HG03378 (cell line): ENCODE results near the gene NLRC5.
A peak's percentile ranks its signal among the peaks of the same experiment; 100 is the strongest.
"Not testable (repeated sequence)": the region's sequence is repeated elsewhere in the genome, so short reads cannot be mapped to it uniquely, and the experiment has no call there.

Experiments used
- ATAC-seq: cut with Tn5 transposase; IDR thresholded peaks from one replicate; pipeline ENCODE4 v1.9.1; 2021; ENCODE audit warnings: mild to moderate bottlenecking, moderate library complexity; ENCODE audit not compliant: unreplicated experiment

The NLRC5 gene

DNA sequence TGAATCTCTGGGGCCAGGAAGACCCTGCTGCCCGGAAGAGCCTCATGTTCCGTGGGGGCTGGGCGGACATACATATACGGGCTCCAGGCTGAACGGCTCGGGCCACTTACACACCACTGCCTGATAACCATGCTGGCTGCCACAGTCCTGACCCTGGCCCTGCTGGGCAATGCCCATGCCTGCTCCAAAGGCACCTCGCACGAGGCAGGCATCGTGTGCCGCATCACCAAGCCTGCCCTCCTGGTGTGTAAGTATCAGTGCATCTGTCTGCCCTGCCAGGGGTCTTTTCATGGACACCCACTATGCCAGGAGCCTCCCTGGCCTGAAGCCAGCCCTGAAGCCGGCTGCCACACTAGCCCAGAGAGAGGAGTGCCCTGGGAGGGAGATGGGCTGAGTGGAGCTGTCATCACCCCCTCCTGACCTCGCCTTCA is 27.5 kb upstream of the NLRC5 start, which contains the start of gene CETP:
TSS of gene CETP (plus strand) at position 100 of the 431 bp plus-strand sequence. CDS start at position 130, 30 bp downstream.
- no peak for ATAC-seq

GRCh38 chr16:56964243-56965148 is 24.9 kb upstream of the NLRC5 start:
- peak; percentile 75 for ATAC-seq

DNA sequence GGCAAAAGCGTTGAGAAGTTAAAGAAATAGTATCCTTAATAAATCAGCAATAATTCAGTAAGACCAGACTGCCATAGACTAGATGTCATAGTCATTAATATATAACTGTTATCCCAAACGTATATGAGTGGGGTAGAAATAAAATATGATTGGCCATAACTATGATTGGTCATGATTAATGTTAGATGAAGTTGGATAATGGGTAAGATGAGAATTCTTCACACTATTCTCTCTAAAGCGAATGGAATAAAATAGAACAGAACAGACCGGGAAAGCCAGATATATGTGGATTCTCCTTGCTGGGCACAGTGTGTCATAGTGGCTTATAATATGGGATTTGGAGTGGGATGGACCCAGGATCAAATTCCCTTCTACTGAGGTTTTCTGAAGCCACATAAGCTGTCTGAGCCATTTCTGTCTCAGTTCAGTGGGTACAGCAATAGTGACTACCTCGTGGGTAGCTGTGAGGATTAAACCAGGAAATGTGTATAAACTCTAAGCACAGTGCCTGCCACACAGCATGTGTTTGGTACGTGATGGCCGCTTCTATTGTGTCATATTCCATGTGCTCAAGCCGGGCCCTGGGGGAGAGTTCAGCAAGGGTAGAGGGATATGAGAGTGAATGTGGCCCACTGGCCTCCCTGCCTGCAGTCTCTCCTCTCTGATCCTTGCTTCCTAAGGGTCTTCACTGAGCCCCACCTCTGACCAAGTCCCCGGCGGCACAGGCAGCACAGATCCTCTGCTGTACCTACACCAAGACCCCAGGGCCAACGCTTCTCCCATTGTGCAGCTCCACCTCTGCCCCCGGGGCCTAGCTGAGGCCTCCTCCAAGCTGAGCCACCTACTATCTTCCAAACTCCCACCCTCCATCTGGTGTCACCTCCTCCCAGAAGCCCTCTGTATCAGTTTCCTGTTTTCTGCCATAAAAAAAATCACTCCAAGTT is 23.9 kb upstream of the NLRC5 start:
- no peak for ATAC-seq

GRCh38 chr16:56966093-56966475 is 23.3 kb upstream of the NLRC5 start:
- no peak for ATAC-seq

DNA sequence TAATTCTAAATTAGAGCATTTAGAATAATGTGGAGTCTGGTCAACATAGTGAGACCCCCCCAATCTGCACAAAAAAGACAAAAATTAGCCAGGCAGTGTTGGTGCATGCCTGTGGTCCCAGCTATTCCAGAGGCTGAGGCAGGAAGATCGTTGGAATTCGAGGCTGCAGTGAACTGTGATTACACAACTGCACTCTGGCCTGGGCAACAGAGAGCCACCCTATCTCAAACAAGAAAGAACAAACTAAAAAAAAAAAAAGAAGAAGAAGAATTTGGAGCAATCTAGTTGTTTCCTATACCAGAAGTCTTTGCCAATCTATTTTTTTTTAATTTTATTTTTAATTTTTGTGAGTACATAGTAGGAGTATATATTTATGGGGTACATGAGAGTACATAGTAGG is 21.6 kb upstream of the NLRC5 start:
- no peak for ATAC-seq

- no peak for ATAC-seq
Observed at GRCh38 chr16:56969769-56970168, 19.6 kb upstream of the NLRC5 start.

DNA sequence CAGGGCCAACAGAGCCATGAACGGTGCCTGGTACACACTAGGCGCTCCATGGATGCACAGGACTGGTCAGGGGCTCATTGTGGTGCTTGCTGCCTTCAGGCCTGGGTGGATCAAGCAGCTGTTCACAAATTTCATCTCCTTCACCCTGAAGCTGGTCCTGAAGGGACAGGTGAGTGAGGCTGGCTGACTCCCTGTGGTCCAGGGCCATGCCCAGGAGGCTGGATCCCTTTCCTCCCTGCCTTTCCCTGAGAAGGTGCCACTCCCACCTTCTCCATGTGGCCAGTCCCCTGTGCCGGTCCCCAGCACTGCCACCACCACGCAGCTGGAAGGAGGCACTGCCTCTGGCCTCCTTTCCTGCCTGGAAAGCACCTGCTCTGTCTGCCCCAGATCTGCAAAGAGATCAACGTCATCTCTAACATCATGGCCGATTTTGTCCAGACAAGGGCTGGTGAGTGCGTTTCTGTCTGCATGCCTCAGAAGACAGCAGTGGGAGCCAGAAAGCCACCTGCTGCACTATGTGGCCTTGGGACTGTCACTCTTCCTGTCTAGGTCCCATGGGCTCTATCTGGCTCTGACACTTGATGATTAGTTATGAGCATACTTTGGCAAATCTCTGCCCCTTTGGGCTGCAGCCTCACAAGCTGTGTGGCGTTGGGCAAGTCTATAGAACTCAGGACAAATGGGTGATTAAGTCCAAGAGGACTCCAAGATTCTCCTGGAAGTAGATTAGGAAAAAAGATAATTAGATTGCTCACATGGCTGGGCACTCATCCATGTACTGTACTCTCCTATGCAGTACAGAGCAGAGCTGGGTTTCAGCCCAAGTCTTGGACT is 18.2 kb upstream of the NLRC5 start:
- peak; percentile 80 for ATAC-seq

GRCh38 chr16:56971768-56972043 is 17.7 kb upstream of the NLRC5 start:
- ATAC-seq = no peak

DNA sequence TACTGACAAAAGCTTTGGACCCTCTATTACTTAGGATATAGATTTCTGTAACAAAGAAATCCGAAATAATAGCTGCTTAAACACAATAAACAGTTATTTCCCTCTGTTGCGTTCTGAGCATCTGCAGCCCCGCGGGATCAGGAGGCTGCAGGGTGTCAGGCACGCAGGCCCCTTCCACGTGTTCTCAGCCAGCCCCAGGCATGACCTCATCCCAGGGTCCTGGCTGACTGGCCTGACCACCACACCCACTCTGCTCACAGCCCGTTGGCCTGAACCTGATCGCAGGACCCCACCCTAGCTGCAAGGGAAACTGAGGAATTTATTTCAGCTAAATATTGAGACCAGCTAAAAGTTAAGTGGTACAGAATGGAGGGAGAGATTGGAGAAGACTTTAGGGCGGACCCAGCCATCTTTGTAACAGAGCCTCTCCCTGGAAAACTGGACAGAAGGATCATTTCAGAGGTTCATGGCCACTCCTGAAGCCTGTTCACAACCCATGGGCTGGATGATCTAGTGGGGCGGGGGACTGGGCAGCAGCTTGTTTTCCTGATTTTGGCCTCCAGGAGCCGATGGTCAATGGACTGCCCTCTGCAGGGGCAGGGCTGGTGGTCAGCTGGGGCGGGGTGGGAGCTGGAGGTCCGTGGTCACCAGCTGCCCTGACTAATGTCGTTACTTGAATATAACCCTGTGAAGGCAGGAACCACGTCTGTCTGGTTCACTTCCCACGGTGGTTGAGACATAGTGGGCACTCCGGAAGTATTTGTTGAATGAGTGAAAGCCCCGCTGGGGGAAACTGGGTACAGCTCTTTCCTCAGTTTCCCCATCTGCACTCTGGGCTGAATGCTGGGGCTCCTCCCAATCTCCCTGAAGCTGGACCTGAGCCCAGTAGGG is 16.7 kb upstream of the NLRC5 start:
- ATAC-seq = no peak

DNA sequence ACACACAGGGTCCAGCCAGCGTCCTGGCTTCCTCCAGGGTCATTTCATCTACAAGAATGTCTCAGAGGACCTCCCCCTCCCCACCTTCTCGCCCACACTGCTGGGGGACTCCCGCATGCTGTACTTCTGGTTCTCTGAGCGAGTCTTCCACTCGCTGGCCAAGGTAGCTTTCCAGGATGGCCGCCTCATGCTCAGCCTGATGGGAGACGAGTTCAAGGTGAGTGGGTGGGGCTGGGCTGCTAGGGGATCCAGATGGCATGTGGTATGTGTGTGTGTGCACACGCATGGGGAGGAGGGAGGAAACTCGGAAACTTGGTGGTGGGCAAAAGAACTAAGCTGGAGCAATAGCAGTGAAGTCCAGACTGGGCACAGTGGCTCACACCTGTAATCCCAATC is 16.1 kb upstream of the NLRC5 start:
- ATAC-seq = no peak

- ATAC-seq = not testable (repeated sequence)
Observed at GRCh38 chr16:56973899-56974298, 15.5 kb upstream of the NLRC5 start.

GRCh38 chr16:56974549-56975300 is 14.6 kb upstream of the NLRC5 start:
- ATAC-seq = no peak

GRCh38 chr16:56975714-56976113 is 13.6 kb upstream of the NLRC5 start:
- no peak for ATAC-seq

DNA sequence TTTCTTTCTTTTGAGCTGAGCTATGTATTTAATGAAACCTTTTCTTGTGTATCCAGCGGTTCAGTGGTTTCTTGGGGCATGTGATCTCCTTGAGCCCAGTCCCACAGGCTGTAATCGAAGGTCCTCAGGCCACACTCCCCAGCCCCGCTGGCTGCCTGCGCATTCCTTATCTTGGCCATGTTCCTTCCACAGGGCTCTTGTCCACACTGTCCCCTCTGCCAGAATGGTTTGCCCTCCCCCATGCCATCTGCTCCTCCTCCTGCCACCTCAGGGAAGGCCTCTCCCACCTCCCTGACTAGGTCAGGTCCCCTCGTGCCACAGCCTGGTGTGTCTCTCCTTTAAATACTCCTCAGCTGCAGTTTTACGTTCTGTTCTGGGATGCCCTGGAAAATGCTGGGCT is 12.1 kb upstream of the NLRC5 start:
- no peak for ATAC-seq

GRCh38 chr16:56977823-56978430 is 11.4 kb upstream of the NLRC5 start:
- ATAC-seq = no peak

DNA sequence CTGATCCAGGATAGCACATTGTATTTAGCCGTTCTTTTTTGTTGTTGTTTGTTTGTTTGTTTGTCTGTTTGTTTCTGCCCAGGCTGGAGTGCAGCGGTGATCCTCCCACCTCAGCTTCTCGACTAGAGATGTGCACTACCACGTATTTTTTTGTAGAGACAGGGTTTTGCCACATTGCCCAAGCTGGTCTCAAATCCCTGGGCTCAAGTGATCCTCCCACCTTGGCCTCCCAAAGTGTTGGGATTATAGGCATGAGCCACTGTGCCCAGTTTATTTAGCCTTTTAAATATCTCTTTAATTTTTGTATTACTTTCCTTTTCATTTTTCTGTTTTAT is 9.2 kb upstream of the NLRC5 start:
- no peak for ATAC-seq

DNA sequence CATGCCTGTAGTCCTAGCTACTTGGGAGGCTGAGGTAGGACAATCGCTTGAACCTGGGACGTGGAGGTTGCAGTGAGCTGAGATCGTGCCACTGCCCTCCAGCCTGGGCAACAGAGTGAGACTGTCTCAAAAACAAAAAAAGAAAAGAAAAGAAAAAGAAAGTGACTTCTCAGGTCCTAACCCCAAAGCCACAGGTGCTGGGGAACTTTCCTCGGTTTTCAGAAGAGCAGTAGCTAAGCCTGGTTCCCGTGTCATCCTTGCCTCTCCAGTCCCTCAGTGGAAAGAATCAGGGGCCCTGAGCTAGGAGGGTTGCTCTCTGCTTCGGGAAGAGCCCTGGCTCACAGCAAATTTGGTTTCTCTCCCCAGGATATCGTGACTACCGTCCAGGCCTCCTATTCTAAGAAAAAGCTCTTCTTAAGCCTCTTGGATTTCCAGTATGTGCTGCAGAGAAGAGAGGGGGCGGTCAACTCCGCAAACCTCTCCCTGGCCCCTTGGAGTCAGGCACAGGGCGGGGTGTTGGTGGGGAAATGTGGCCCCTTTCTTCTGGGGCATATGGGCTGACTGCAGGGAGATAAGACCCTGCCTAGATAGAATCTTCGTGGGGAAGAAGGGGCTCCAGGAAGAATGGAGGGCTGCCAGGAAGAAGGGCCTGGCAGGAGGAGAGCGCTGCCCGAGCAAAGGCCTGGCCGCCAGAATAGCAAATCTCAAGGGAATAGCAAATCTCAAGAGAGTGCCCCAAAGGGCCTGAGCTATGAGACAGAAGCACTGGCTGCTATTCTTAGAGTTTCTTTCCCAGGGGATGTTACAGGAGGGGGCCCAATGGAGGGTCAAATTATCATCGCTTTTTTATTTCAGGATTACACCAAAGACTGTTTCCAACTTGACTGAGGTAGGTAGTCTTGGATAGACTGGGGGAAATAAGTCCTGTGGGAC is 8.3 kb upstream of the NLRC5 start:
- ATAC-seq = peak; percentile 42

GRCh38 chr16:56981729-56982271 is 7.6 kb upstream of the NLRC5 start:
- ATAC-seq = no peak
